HCT116 (cell line): ENCODE measurements around the gene PTCD1. TPM values are rescaled to one million over a fixed set of nuclear protein-coding genes. Genes with fewer than 3 reads are reported as not detected.

Experiments
- ATAC-seq: fragments of 200-7000 bp; cut with Tn5 transposase; 2 replicates; pipeline ENCODE4 v1.9.1; 2020; ENCODE audit warnings: mild to moderate bottlenecking, moderate library complexity
- BruUV-seq: library from RNA; stranded (reverse); fragments of 400-500 nt; replicated peaks from 2 replicates; lab custom pipeline; 2021; lab: Mats Ljungman, UMichigan
- CTCF ChIA-PET: fragments of 300-600 bp; sonication (Branson Sonifier 250); formaldehyde crosslinking; loops from one replicate; lab custom pipeline; 2021; ENCODE audit warnings: antibody characterized with exemption; lab: Charles Lee
- POLR2A ChIA-PET: fragments of 300-600, 350-600 bp; sonication (Branson Sonifier 250); formaldehyde crosslinking; loops from one replicate; lab custom pipeline; 2021; ENCODE audit warnings: antibody characterized with exemption; lab: Charles Lee
- RAD21 ChIA-PET, 2 experiments: fragments of 300-600 bp; sonication (Branson Sonifier 250); formaldehyde crosslinking; loops; one replicate each; lab custom pipeline; 2023; ENCODE audit warnings: low total read pairs in 2 of 2; ENCODE audit not compliant: uncharacterized antibody in 2 of 2, unreplicated experiment in 2 of 2, low non-redundant PET in 1 of 2; lab: Charles Lee
- DNase-seq: peaks from one replicate; pipeline ENCODE4 v3.0.0-alpha.2; 2010; ENCODE audit warnings: low read depth, low spot score
- H2AFZ ChIP-seq: fragments of 200-600 bp; shearing (Covaris generic), sonication (generic); 2 replicates; pipeline ENCODE4 v1.6.1; 2017; ENCODE audit warnings: low read depth, mixed run types, mixed read lengths, antibody characterized with exemption, low read length; ENCODE audit not compliant: poor library complexity, severe bottlenecking
- H3K27ac ChIP-seq: 2 replicates; pipeline ENCODE4 v1.5.1; 2012; ENCODE audit warnings: low read depth, low read length
- H3K27me3 ChIP-seq: fragments of 200-600 bp; sonication (generic); 2 replicates; pipeline ENCODE4 v1.6.1; 2016; ENCODE audit warnings: mixed run types, low read length, mixed read lengths; ENCODE audit not compliant: insufficient read depth
- H3K36me3 ChIP-seq, 2 experiments: fragments of 200-500 bp in 1 of 2; fragments of 200-600 bp in 1 of 2; sonication (Bioruptor generic) in 1 of 2; sonication (generic) in 1 of 2; 2 replicates each; pipeline versions ENCODE4 v1.5.1 to v1.6.1; 2014 to 2016; ENCODE audit warnings: low read length in 2 of 2, inconsistent platforms in 1 of 2, mixed read lengths in 1 of 2, mixed run types in 1 of 2; ENCODE audit not compliant: insufficient read depth in 2 of 2, control insufficient read depth in 1 of 2
- H3K4me1 ChIP-seq, 2 experiments: fragments of 200-600 bp in 1 of 2; sonication (generic) in 1 of 2; 2 replicates each; pipeline versions ENCODE4 v1.5.1 to v1.6.1; 2012 to 2017; ENCODE audit warnings: low read length in 2 of 2, inconsistent platforms in 1 of 2, mild to moderate bottlenecking in 1 of 2, mixed read lengths in 1 of 2, mixed run types in 1 of 2, moderate library complexity in 1 of 2; ENCODE audit not compliant: insufficient read depth in 2 of 2, control insufficient read depth in 1 of 2
- H3K4me2 ChIP-seq: fragments of 200-600 bp; sonication (generic); 2 replicates; pipeline ENCODE4 v1.6.1; 2017; ENCODE audit warnings: mixed run types, low read length, mixed read lengths
- H3K4me3 ChIP-seq, 2 experiments: fragments of 200-600 bp in 1 of 2; sonication (generic) in 1 of 2; replicated peaks in 1 of 2; 2 replicates each; pipeline ENCODE4 v1.5.1; 2011 to 2016; ENCODE audit warnings: low read length in 2 of 2, control low read depth in 1 of 2, low read depth in 1 of 2, mild to moderate bottlenecking in 1 of 2, mixed read lengths in 1 of 2, mixed run types in 1 of 2
- H3K79me2 ChIP-seq: fragments of 200-600 bp; sonication (generic); 2 replicates; pipeline ENCODE4 v1.6.1; 2017; ENCODE audit warnings: mild to moderate bottlenecking, mixed run types, low read length, moderate library complexity, mixed read lengths; ENCODE audit not compliant: insufficient read depth
- H3K9ac ChIP-seq: fragments of 200-600 bp; sonication (generic); 2 replicates; pipeline ENCODE4 v1.6.1; 2016; ENCODE audit warnings: low read length, mixed read lengths
- H3K9me2 ChIP-seq: fragments of 200-600 bp; sonication (generic), shearing (Covaris generic); 2 replicates; pipeline ENCODE4 v1.6.1; 2017; ENCODE audit warnings: mixed run types, mild to moderate bottlenecking, moderate library complexity; ENCODE audit not compliant: insufficient read depth
- H3K9me3 ChIP-seq, 2 experiments: fragments of 200-500 bp in 1 of 2; fragments of 200-600 bp in 1 of 2; sonication (Bioruptor generic) in 1 of 2; sonication (generic) in 1 of 2; 2 replicates each; pipeline ENCODE4 v1.6.1; 2014 to 2017; ENCODE audit warnings: low read length in 2 of 2, mixed read lengths in 2 of 2, inconsistent platforms in 1 of 2, low read depth in 1 of 2, mild to moderate bottlenecking in 1 of 2, mixed run types in 1 of 2, moderate library complexity in 1 of 2; ENCODE audit not compliant: control insufficient read depth in 1 of 2, insufficient read depth in 1 of 2
- H4K20me1 ChIP-seq: fragments of 200-600 bp; sonication (generic), shearing (Covaris generic); 2 replicates; pipeline ENCODE4 v1.6.1; 2017; ENCODE audit warnings: mixed run types, mild to moderate bottlenecking, moderate library complexity; ENCODE audit not compliant: insufficient read depth
- FOSL1 ChIP-seq: IDR thresholded peaks from 2 replicates; pipeline ENCODE4 v1.6.1; 2012; ENCODE audit warnings: low read depth
- POLR2A ChIP-seq: IDR thresholded peaks from 2 replicates; pipeline ENCODE4 v1.7.0; 2011; ENCODE audit warnings: borderline replicate concordance; ENCODE audit not compliant: insufficient read depth, insufficient read length; ENCODE audit errors: extremely low read depth
- POLR2AphosphoS5 ChIP-seq: IDR thresholded peaks from 2 replicates; pipeline ENCODE4 v1.6.1; 2011; ENCODE audit warnings: mild to moderate bottlenecking, low read depth, low read length, moderate library complexity
- TCF7L2 ChIP-seq: IDR thresholded peaks from 2 replicates; pipeline ENCODE4 v1.7.0; 2011; ENCODE audit warnings: borderline replicate concordance, inconsistent platforms; ENCODE audit not compliant: insufficient read depth, insufficient read length; ENCODE audit errors: extremely low read depth
- YY1 ChIP-seq: IDR thresholded peaks from 2 replicates; pipeline ENCODE4 v1.6.1; 2011; ENCODE audit warnings: low read length, low read depth, moderate library complexity, mild to moderate bottlenecking; ENCODE audit not compliant: insufficient replicate concordance; ENCODE audit errors: extremely low read depth
- ZFX ChIP-seq: fragments of 450-650 bp; IDR thresholded peaks from 2 replicates; pipeline ENCODE4 v1.6.1; 2017
- ZNF274 ChIP-seq: fragments of 200-500 bp; sonication (Bioruptor generic); IDR thresholded peaks from 2 replicates; pipeline ENCODE4 v1.6.1; 2014; ENCODE audit warnings: mild to moderate bottlenecking, low read depth, low read length, inconsistent platforms
- intact Hi-C: fragments of 100-400 bp; cut with micrococcal nuclease; formaldehyde crosslinking; loops from 2 replicates; pipeline ENCODE4 v1.10.0; 2022
- total RNA-seq: library from RNA; stranded (reverse); gene quantifications from one replicate; pipeline ENCODE4 v1.2.1, GENCODE V29; 2021; ENCODE audit not compliant: unreplicated experiment
- TF ChIP-seq, protein P1 (sequence below), 3 experiments: fragments of 200-600 bp in 1 of 3; sonication (generic) in 1 of 3; IDR thresholded peaks in 2 of 3; conservative IDR thresholded peaks in 1 of 3; 2 replicates each; pipeline ENCODE4 v1.5.1; 2012 to 2017; ENCODE audit warnings: low read depth in 2 of 3, low read length in 2 of 3, antibody characterized with exemption in 1 of 3, borderline replicate concordance in 1 of 3, control low read depth in 1 of 3, mild to moderate bottlenecking in 1 of 3, mixed read lengths in 1 of 3, mixed run types in 1 of 3, moderate library complexity in 1 of 3; ENCODE audit not compliant: insufficient read depth in 1 of 3

The PTCD1 gene
- total RNA-seq, 1 experiment from 2014 or later, result 9.2 TPM

DNA sequence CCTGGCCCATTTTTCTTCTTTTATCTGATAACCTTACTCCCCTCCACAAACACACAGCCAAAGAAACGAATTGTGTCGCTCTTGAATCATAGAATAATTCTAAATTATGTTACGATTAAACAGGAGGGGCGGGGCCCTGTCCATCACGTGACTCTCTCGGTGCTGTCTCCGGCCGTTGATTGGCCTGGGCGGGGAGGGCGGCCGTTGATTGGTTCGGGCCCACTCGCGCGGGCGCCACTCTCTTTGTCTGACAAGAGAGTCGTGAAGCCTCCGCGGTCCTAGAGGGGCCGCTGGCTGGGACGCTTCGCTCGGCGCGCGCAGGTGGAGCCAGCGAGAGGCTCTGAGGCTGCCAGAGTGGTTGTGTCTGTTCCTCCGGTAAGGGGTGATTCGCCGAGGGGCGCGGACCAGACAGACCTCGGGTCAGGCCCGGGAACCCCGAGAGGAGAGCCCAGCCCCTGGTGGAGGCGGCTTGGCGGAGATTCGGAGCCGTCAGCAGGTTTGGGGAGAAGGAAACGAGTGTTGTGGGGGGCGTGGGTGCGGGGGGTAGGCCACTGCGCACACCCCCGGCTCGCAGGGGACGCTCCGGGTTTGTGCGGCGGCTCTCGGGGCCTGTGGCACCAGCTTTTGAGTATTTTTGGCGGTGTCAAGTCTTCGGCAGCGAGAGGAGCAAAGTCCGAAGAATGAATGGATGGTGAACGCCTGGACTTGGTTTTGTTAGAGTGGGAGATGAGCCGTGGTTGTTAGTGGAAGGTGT lies 34.1 kb upstream of the PTCD1 start, which contains the start of gene ZNF789:
TSS of gene ZNF789 (plus strand) at position 330 of the 754 bp plus-strand sequence. CDS start 3,567 bp downstream, outside the sequence.
- peak within 1 kb of the TSS; percentile 77 for H3K4me2 ChIP-seq
- no peaks in the 10 kb centered on the region for H3K36me3 ChIP-seq
- ATAC-seq, result peak; percentile 95
- H3K9ac ChIP-seq, result peak within 1 kb of the TSS; percentile 81
- no peak within 1 kb of the TSS for H2AFZ ChIP-seq
- H3K9me2 ChIP-seq, result no peaks in the 10 kb centered on the region
- H4K20me1 ChIP-seq, result no peaks in the 10 kb centered on the region
- no peaks in the 10 kb centered on the region for H3K9me3 ChIP-seq
- TF ChIP-seq ZFX (peak; percentile 63; the same call in 1 of the 2 replicates), POLR2AphosphoS5 (peak; percentile 87), TCF7L2 (peak; percentile 24), FOSL1 (no peak), ZNF274 (no peak), YY1 (peak; percentile 18), POLR2A (peak; percentile 74)
- TF ChIP-seq, protein P1, sequence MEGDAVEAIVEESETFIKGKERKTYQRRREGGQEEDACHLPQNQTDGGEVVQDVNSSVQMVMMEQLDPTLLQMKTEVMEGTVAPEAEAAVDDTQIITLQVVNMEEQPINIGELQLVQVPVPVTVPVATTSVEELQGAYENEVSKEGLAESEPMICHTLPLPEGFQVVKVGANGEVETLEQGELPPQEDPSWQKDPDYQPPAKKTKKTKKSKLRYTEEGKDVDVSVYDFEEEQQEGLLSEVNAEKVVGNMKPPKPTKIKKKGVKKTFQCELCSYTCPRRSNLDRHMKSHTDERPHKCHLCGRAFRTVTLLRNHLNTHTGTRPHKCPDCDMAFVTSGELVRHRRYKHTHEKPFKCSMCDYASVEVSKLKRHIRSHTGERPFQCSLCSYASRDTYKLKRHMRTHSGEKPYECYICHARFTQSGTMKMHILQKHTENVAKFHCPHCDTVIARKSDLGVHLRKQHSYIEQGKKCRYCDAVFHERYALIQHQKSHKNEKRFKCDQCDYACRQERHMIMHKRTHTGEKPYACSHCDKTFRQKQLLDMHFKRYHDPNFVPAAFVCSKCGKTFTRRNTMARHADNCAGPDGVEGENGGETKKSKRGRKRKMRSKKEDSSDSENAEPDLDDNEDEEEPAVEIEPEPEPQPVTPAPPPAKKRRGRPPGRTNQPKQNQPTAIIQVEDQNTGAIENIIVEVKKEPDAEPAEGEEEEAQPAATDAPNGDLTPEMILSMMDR (IDR thresholded peaks at IDR 0.05 in 2 of 3, conservative IDR thresholded peaks at IDR 0.05 in 1 of 3; ENCODE audit: borderline replicate concordance in 1 of 3, insufficient read depth in 1 of 3, low read depth in 2 of 3, low read length in 2 of 3), result no peak
- ChIA-PET RAD21 (no interaction called here), CTCF (no interaction called here), POLR2A (interaction anchor here (0.9 to 1.0 kb wide), 3 partner anchors 27 to 85 kb away, joined by 4 to 5 read pairs (median 5); partner anchors contain the start of genes ZKSCAN5, ZNF394 and ZNF655)
- peaks cover 47% of the 10 kb centered on the region for H3K79me2 ChIP-seq
- peak within 1 kb of the TSS; percentile 93 for H3K27ac ChIP-seq
- peak within 1 kb of the TSS; percentile 81 for H3K4me3 ChIP-seq
- H3K27me3 ChIP-seq, result no peaks in the 10 kb centered on the region
- no TSS peak for BruUV-seq
- peak; percentile 92 for DNase-seq
- peaks cover 0 to 13% of the 10 kb centered on the region in 2 experiments; a peak in 2 of 4 replicates for H3K4me1 ChIP-seq
- intact Hi-C loops, result loop anchor here (2.0 kb wide), 1 partner anchor 28 kb away; the partner anchor contains the start of gene ZNF394
